Measurements from ENCODE around the gene YPEL3.

Gene YPEL3

DNA sequence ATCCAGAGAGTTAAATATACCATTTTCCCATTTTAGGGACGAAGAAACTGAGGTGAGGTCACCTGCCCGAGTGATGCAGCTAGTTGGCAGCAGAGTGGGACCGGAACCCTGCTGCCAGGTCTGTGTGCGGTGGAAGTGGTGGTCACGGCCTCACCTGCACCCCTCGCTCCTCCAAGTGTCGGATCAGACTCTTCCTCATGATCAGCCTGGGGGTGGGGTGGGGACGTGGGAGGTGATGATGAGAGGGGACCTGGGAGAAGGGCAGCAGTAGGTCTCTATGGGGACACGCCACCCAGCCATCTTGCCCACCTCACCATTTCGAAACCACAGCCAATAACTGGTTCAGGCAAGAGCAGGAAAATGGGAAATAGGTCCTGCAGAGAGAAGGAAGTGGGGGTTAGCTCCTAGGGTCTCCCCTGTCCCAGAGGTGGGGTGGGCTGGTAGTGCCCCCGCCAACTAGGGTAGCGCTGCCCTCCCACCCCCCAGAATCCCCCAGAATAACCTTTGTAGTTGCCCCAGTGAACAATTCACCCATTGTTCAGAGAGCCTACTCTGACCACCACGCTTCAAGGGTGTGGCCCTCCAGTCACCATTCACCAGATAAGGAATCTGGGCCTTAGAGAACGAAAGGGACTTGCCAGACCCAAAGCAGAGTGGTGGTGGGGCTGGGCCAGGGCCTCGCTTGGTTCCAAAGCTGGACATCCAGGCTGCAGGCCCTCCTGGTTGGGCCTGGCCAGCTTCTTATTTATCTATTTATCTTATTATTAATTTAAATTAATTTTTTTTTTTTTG is 12.2 kb upstream of the YPEL3 start:
- POLR2A ChIA-PET, result interaction anchor here (0.5 kb wide), 1 partner anchor 49 kb away, joined by 3 read pairs; no protein-coding TSS in a partner anchor
- CTCF ChIA-PET, result interaction anchor here (0.7 kb wide), 1 partner anchor 16 kb away, joined by 4 read pairs; the partner anchor contains the start of gene TBX6
- TF ChIP-seq ZNF416 (tag by site-specific recombination; IDR thresholded peaks at IDR 0.05), result no peak
- TF ChIP-seq, protein P1, sequence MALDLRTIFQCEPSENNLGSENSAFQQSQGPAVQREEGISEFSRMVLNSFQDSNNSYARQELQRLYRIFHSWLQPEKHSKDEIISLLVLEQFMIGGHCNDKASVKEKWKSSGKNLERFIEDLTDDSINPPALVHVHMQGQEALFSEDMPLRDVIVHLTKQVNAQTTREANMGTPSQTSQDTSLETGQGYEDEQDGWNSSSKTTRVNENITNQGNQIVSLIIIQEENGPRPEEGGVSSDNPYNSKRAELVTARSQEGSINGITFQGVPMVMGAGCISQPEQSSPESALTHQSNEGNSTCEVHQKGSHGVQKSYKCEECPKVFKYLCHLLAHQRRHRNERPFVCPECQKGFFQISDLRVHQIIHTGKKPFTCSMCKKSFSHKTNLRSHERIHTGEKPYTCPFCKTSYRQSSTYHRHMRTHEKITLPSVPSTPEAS (tag by site-specific recombination; IDR thresholded peaks at IDR 0.05), result 0 out of 2 replicates have a peak, but pooled peaks have one; percentile 3
- H3K36me3 ChIP-seq (ENCODE audit: control insufficient read depth in 2 of 2, insufficient read depth in 1 of 2, low read length in 2 of 2), result peaks cover 0 to 67% of the 10 kb centered on the region in 2 experiments; a peak in 2 of 3 replicates
- H3K27ac ChIP-seq (ENCODE audit: extremely low read depth, low read depth, low read length), result no peak overlapping the region
- H3K9me3 ChIP-seq (ENCODE audit: control insufficient read depth, insufficient read depth, low read depth, low read length), result no peaks in the 10 kb centered on the region
- no peaks in the 10 kb centered on the region for H3K4me1 ChIP-seq (ENCODE audit: control insufficient read depth, insufficient read depth, low read length)
- H3K4me3 ChIP-seq (ENCODE audit: low read depth, low read length), result no peak overlapping the region

DNA sequence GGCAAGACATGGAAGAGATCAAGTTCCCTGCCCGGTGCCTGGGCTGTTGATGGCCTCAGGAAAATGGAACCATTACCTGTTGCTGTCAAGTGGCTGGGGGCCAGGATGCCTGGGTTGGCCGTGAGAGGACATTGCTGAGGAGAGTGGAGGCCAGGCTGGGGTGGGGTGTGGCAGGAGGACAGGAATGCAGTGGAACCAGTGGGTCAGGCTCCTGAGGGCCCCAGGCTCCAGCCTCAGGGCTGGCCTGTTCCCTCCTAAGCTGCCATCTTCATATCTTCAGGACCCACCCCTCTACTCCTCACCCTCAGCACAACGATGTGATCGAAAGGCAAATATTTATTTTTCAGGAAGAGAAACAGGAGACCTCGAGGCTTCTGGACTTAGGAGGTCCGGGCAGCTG is 8.5 kb upstream of the YPEL3 start:
- POLR2A ChIA-PET, result no interaction called here
- no peak overlapping the region for H3K4me3 ChIP-seq (ENCODE audit: low read depth, low read length)
- CTCF ChIA-PET, result interaction anchor here (2.8 to 3.2 kb wide), 2 partner anchors 8 to 12 kb away, joined by 12 to 16 read pairs; partner anchors contain the start of genes GDPD3 and TBX6
- no peaks in the 10 kb centered on the region for H3K9me3 ChIP-seq (ENCODE audit: control insufficient read depth, insufficient read depth, low read depth, low read length)
- no peak overlapping the region for H3K27ac ChIP-seq (ENCODE audit: extremely low read depth, low read depth, low read length)
- no peaks in the 10 kb centered on the region for H3K4me1 ChIP-seq (ENCODE audit: control insufficient read depth, insufficient read depth, low read length)
- peaks cover 0 to 42% of the 10 kb centered on the region in 2 experiments; a peak in 2 of 3 replicates for H3K36me3 ChIP-seq (ENCODE audit: control insufficient read depth in 2 of 2, insufficient read depth in 1 of 2, low read length in 2 of 2)
- TF ChIP-seq ZNF366 (tag by site-specific recombination; conservative IDR thresholded peaks at IDR 0.05) (no peak), SCRT2 (tag by site-specific recombination; IDR thresholded peaks at IDR 0.05) (peak; percentile 88), SCRT1 (tag by site-specific recombination; IDR thresholded peaks at IDR 0.05; ENCODE audit: borderline replicate concordance) (0 out of 2 replicates have a peak, but pooled peaks have one; percentile 60)
- TF ChIP-seq, protein P2, sequence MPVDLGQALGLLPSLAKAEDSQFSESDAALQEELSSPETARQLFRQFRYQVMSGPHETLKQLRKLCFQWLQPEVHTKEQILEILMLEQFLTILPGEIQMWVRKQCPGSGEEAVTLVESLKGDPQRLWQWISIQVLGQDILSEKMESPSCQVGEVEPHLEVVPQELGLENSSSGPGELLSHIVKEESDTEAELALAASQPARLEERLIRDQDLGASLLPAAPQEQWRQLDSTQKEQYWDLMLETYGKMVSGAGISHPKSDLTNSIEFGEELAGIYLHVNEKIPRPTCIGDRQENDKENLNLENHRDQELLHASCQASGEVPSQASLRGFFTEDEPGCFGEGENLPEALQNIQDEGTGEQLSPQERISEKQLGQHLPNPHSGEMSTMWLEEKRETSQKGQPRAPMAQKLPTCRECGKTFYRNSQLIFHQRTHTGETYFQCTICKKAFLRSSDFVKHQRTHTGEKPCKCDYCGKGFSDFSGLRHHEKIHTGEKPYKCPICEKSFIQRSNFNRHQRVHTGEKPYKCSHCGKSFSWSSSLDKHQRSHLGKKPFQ (tag by site-specific recombination; IDR thresholded peaks at IDR 0.05), result no peak
- TF ChIP-seq, protein P1 (tag by site-specific recombination; IDR thresholded peaks at IDR 0.05), result no peak

DNA sequence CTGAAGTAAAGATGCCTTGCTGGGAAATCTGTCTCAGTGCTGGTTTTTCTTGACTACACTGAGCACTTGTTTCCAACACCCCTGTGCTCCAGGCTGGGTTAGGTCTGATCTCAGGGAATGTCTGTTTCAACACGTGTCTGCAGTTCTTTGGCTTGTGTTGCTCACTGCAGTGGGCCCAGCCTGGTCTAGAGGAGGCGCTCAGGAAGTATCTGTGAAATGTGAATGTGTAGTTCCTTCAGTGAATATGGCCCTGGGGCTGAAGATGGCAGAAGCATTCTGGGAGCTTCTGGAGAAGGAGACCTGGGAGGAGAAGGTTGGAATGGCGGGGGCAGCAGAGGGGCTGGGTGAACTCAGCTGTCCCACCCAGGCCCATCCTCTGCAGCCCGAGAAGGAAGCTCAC is 8.1 kb upstream of the YPEL3 start:
- H3K9me3 ChIP-seq (ENCODE audit: control insufficient read depth, insufficient read depth, low read depth, low read length), result no peaks in the 10 kb centered on the region
- H3K36me3 ChIP-seq (ENCODE audit: control insufficient read depth in 2 of 2, insufficient read depth in 1 of 2, low read length in 2 of 2), result peaks cover 0 to 42% of the 10 kb centered on the region in 2 experiments; a peak in 2 of 3 replicates
- TF ChIP-seq, protein P3, sequence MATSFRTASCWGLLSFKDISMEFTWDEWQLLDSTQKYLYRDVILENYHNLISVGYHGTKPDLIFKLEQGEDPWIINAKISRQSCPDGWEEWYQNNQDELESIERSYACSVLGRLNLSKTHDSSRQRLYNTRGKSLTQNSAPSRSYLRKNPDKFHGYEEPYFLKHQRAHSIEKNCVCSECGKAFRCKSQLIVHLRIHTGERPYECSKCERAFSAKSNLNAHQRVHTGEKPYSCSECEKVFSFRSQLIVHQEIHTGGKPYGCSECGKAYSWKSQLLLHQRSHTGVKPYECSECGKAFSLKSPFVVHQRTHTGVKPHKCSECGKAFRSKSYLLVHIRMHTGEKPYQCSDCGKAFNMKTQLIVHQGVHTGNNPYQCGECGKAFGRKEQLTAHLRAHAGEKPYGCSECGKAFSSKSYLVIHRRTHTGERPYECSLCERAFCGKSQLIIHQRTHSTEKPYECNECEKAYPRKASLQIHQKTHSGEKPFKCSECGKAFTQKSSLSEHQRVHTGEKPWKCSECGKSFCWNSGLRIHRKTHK (tag by site-specific recombination; IDR thresholded peaks at IDR 0.05), result no peak
- TF ChIP-seq, protein P4, sequence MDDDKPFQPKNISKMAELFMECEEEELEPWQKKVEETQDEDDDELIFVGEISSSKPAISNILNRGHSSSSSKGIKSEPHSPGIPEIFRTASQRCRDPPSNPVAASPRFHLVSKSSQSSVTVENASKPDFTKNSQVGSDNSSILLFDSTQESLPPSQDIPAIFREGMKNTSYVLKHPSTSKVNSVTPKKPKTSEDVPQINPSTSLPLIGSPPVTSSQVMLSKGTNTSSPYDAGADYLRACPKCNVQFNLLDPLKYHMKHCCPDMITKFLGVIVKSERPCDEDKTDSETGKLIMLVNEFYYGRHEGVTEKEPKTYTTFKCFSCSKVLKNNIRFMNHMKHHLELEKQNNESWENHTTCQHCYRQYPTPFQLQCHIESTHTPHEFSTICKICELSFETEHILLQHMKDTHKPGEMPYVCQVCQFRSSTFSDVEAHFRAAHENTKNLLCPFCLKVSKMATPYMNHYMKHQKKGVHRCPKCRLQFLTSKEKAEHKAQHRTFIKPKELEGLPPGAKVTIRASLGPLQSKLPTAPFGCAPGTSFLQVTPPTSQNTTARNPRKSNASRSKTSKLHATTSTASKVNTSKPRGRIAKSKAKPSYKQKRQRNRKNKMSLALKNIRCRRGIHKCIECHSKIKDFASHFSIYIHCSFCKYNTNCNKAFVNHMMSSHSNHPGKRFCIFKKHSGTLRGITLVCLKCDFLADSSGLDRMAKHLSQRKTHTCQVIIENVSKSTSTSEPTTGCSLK (tag by site-specific recombination; IDR thresholded peaks at IDR 0.05), result no peak
- TF ChIP-seq, protein P5, sequence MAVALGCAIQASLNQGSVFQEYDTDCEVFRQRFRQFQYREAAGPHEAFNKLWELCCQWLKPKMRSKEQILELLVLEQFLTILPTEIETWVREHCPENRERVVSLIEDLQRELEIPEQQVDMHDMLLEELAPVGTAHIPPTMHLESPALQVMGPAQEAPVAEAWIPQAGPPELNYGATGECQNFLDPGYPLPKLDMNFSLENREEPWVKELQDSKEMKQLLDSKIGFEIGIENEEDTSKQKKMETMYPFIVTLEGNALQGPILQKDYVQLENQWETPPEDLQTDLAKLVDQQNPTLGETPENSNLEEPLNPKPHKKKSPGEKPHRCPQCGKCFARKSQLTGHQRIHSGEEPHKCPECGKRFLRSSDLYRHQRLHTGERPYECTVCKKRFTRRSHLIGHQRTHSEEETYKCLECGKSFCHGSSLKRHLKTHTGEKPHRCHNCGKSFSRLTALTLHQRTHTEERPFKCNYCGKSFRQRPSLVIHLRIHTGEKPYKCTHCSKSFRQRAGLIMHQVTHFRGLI (tag by site-specific recombination; IDR thresholded peaks at IDR 0.05), result no peak
- no peak for TF ChIP-seq KLF16 (tag by site-specific recombination; IDR thresholded peaks at IDR 0.05)
- TF ChIP-seq HOXA7 (CRISPR knock-in tag; IDR thresholded peaks at IDR 0.05; ENCODE audit: borderline replicate concordance), result no peak
- no peak for TF ChIP-seq ZNF433 (tag by site-specific recombination; IDR thresholded peaks at IDR 0.05; ENCODE audit: low read depth)
- no peaks in the 10 kb centered on the region for H3K4me1 ChIP-seq (ENCODE audit: control insufficient read depth, insufficient read depth, low read length)
- no peak overlapping the region for H3K4me3 ChIP-seq (ENCODE audit: low read depth, low read length)
- POLR2A ChIA-PET, result interaction anchor here (0.6 kb wide), 1 partner anchor 644 kb away, joined by 3 read pairs; the partner anchor contains the start of gene PHKG2
- H3K27ac ChIP-seq (ENCODE audit: extremely low read depth, low read depth, low read length), result no peak overlapping the region
- CTCF ChIA-PET, result interaction anchor here (2.8 to 3.2 kb wide), 2 partner anchors 8 to 12 kb away, joined by 12 to 16 read pairs; partner anchors contain the start of genes GDPD3 and TBX6

Data from HEK293 (cell line).